Endothelial cell of umbilical vein (primary cell): ENCODE measurements around the gene CROCC. TPM values are rescaled to one million over a fixed set of nuclear protein-coding genes. Genes with fewer than 3 reads are reported as not detected.

ENCODE experiments used
- BruUV-seq: library from RNA; stranded (reverse); fragments of 400-500 nt; replicated peaks from 2 replicates; lab custom pipeline; 2021; lab: Mats Ljungman, UMichigan
- CTCF ChIA-PET: fragments of 300-600, 350-600 bp; sonication (Branson Sonifier 250); formaldehyde crosslinking; loops from one replicate; lab custom pipeline; 2021; ENCODE audit warnings: antibody characterized with exemption, inconsistent platforms; lab: Charles Lee
- POLR2A ChIA-PET: fragments of 300-600, 350-600 bp; sonication (Branson Sonifier 250); formaldehyde crosslinking; loops from one replicate; lab custom pipeline; 2021; ENCODE audit warnings: antibody characterized with exemption, inconsistent platforms; lab: Charles Lee
- DNase-seq: peaks from one replicate; pipeline ENCODE4 v3.0.0-alpha.2; 2011; ENCODE audit warnings: low read depth, low spot score
- FAIRE-seq: peaks from 2 replicates; lab custom pipeline; 2011; peaks lifted over from hg19 to GRCh38; lab: Jason Lieb, UNC
- H2AFZ ChIP-seq: 2 replicates; pipeline ENCODE4 v1.6.0; 2012; ENCODE audit warnings: low read depth, low read length, control low read depth, inconsistent platforms
- H3K27ac ChIP-seq: 2 replicates; pipeline ENCODE4 v1.5.1; 2011; ENCODE audit warnings: low read depth, mild to moderate bottlenecking, control low read depth, low read length, moderate library complexity; ENCODE audit not compliant: insufficient read depth
- H3K27me3 ChIP-seq, 2 experiments: 2 replicates each; pipeline versions ENCODE4 v1.6.0 to v1.6.1; 2011; ENCODE audit warnings: low read length in 2 of 2, mixed read lengths in 1 of 2; ENCODE audit not compliant: control insufficient read depth in 2 of 2, insufficient read depth in 2 of 2
- H3K36me3 ChIP-seq, 2 experiments: 2 replicates in 1 of 2; 3 replicates in 1 of 2; pipeline ENCODE4 v1.5.1; 2011; ENCODE audit warnings: low read length in 2 of 2, mild to moderate bottlenecking in 1 of 2, moderate library complexity in 1 of 2; ENCODE audit not compliant: control insufficient read depth in 2 of 2, insufficient read depth in 2 of 2; ENCODE audit errors: extremely low read depth in 1 of 2
- H3K4me1 ChIP-seq: 3 replicates; pipeline ENCODE4 v1.5.1; 2011; ENCODE audit warnings: mild to moderate bottlenecking, low read length; ENCODE audit not compliant: control insufficient read depth, insufficient read depth; ENCODE audit errors: extremely low read depth
- H3K4me2 ChIP-seq: 2 replicates; pipeline ENCODE4 v1.6.1; 2011; ENCODE audit warnings: low read length, control low read depth, mixed read lengths; ENCODE audit not compliant: insufficient read depth
- H3K4me3 ChIP-seq, 3 experiments: fragments of 200-600 bp in 1 of 3; sonication (generic), shearing (Covaris generic) in 1 of 3; replicated peaks in 1 of 3; 2 replicates each; pipeline ENCODE4 v1.5.1; 2011 to 2016; ENCODE audit warnings: control low read depth in 3 of 3, low read length in 3 of 3, mild to moderate bottlenecking in 2 of 3, inconsistent platforms in 1 of 3, low read depth in 1 of 3, moderate library complexity in 1 of 3; ENCODE audit not compliant: insufficient read depth in 1 of 3
- H3K79me2 ChIP-seq: 2 replicates; pipeline ENCODE4 v1.6.0; 2012; ENCODE audit warnings: low read length, inconsistent platforms; ENCODE audit not compliant: control insufficient read depth, insufficient read depth
- H3K9ac ChIP-seq: replicated peaks from 2 replicates; pipeline ENCODE3; 2011; ENCODE audit warnings: low read length, control low read depth; ENCODE audit not compliant: insufficient read depth; ENCODE audit errors: extremely low read depth
- H3K9me1 ChIP-seq: replicated peaks from 3 replicates; pipeline ENCODE4 v1.6.0; 2011; ENCODE audit warnings: mild to moderate bottlenecking, low read length; ENCODE audit not compliant: control insufficient read depth, insufficient read depth; ENCODE audit errors: extremely low read depth
- H3K9me3 ChIP-seq: replicated peaks from 2 replicates; pipeline ENCODE4 v1.5.1; 2012; ENCODE audit warnings: low read length, inconsistent platforms; ENCODE audit not compliant: control insufficient read depth, insufficient read depth
- H4K20me1 ChIP-seq: replicated peaks from 2 replicates; pipeline ENCODE3; 2011; ENCODE audit warnings: mild to moderate bottlenecking, low read length; ENCODE audit not compliant: control insufficient read depth, insufficient read depth; ENCODE audit errors: extremely low read depth
- EZH2 ChIP-seq: IDR thresholded peaks from 2 replicates; pipeline ENCODE4 v1.6.1; 2012; ENCODE audit warnings: borderline replicate concordance, low read depth, mild to moderate bottlenecking, moderate library complexity, low read length, inconsistent platforms; ENCODE audit not compliant: severe bottlenecking
- FOS ChIP-seq: IDR thresholded peaks from 2 replicates; pipeline ENCODE4 v1.6.1; 2011; ENCODE audit warnings: mild to moderate bottlenecking, low read length, moderate library complexity, borderline replicate concordance; ENCODE audit not compliant: insufficient read depth
- JUN ChIP-seq: IDR thresholded peaks from 2 replicates; pipeline ENCODE4 v1.6.1; 2011; ENCODE audit warnings: borderline replicate concordance, low read depth; ENCODE audit not compliant: insufficient read length, insufficient read depth
- MYC ChIP-seq: IDR thresholded peaks from one replicate; pipeline ENCODE4 v1.6.1; 2011; ENCODE audit warnings: mild to moderate bottlenecking, low read depth, low read length
- POLR2A ChIP-seq: IDR thresholded peaks from 2 replicates; pipeline ENCODE4 v1.6.1; 2012; ENCODE audit warnings: low read depth, mild to moderate bottlenecking, control low read depth, low read length
- POLR2AphosphoS5 ChIP-seq: IDR thresholded peaks from 2 replicates; pipeline ENCODE4 v1.6.1; 2012; ENCODE audit warnings: low read depth, mild to moderate bottlenecking, control low read depth, low read length, moderate library complexity; ENCODE audit not compliant: insufficient read depth
- dilution Hi-C: fragments of 300-500 bp; cut with MboI; formaldehyde crosslinking; loops from one replicate; pipeline ENCODE4 v1.15.0; 2019; ENCODE audit warnings: low sequenced_read_pairs; ENCODE audit not compliant: extremely low pct_ligation_motif_present
- intact Hi-C: fragments of 100-400 bp; cut with micrococcal nuclease; formaldehyde crosslinking; loops from one replicate; pipeline ENCODE4 v1.10.0; 2022
- polyA plus RNA-seq, 4 experiments: library from polyadenylated mRNA; depleted of rRNA in 3 of 4; stranded (reverse) in 3 of 4; unstranded in 1 of 4; fragments of >200 nt; gene quantifications; 2 replicates each; pipeline versions ENCODE4 v1.2.1 to v1.2.3, GENCODE V29; 2011 to 2012; ENCODE audit warnings: missing spikeins in 1 of 4
- total RNA-seq: library from RNA; stranded (reverse); gene quantifications from 2 replicates; pipeline ENCODE4 v1.2.3, GENCODE V29; 2021
- TF ChIP-seq, protein P1 (sequence below): IDR thresholded peaks from 2 replicates; pipeline ENCODE4 v1.6.1; 2011; ENCODE audit not compliant: insufficient read depth, insufficient read length
- TF ChIP-seq, protein P2 (sequence below), 2 donors: IDR thresholded peaks; 1 replicate in 1 of 2; 2 replicates in 1 of 2; pipeline ENCODE4 v1.5.1; 2011; ENCODE audit warnings: low read length in 2 of 2, mild to moderate bottlenecking in 2 of 2, moderate library complexity in 2 of 2, control low read depth in 1 of 2, inconsistent platforms in 1 of 2, low read depth in 1 of 2; ENCODE audit not compliant: insufficient read depth in 1 of 2; ENCODE audit errors: extremely low read depth in 1 of 2

Gene CROCC
- total and polyA plus RNA-seq, 2 donors (not counting 3 experiments of a cell fraction or from before 2014, with no cell fraction given), result 18.3 to 35.5 TPM

DNA sequence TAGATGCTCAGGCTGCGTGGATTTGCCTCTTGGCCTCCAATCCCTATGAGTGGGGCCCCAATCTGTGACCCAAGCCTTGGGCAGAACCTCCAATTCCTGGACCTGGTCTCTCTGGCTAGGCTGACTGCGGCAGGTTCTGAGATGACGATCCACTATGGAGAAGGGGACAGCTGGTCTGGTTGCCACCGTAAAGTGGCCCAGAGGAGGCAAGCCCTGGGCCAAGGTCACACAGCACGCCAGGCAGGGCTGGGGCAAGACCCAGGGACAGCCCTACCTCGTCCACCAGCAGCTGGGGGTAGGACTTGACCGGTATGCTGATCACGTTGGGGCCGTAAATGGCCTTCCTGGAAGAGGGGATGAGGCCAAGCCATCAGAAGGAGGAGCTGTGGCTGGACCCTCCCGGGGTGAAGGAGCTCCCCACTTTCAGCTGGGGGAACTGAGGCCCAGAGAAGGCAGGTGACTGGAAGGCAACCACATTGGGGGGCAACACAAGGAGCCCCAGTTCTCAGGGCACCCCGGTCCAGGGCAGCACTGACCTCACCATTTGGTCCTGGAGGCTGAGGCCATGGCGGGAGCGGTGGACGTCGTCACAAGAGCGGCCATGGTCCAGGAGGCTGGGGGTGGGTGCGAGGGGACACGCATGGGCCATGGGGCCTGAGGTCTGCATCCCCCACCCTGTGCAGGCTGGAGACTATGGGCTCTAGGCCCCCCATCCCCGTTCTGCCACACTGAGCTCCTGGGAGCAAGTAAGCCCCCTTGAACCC lies 80.2 kb downstream of the CROCC start:
- Histone ChIP-seq H3K9me1 (no peaks in the 10 kb centered on the region), H3K27me3 (no peaks in the 10 kb centered on the region), H2AFZ (no peak overlapping the region), H3K9ac (no peak overlapping the region), H3K4me2 (no peak overlapping the region), H3K9me3 (no peaks in the 10 kb centered on the region), H3K4me1 (no peaks in the 10 kb centered on the region), H3K4me3 (no peak overlapping the region), H3K79me2 (no peaks in the 10 kb centered on the region), H3K27ac (no peak overlapping the region), H3K36me3 (peaks cover 0 to 21% of the 10 kb centered on the region in 2 experiments), H4K20me1 (no peaks in the 10 kb centered on the region)
- POLR2A ChIA-PET, result interaction anchor here (0.9 kb wide), 1 partner anchor 22 kb away, joined by 8 read pairs; the partner anchor contains the start of gene MFAP2
- BruUV-seq, result no TSS peak
- no peak for TF ChIP-seq FOS
- TF ChIP-seq, protein P1, sequence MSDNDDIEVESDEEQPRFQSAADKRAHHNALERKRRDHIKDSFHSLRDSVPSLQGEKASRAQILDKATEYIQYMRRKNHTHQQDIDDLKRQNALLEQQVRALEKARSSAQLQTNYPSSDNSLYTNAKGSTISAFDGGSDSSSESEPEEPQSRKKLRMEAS, result no peak
- TF ChIP-seq, protein P2, sequence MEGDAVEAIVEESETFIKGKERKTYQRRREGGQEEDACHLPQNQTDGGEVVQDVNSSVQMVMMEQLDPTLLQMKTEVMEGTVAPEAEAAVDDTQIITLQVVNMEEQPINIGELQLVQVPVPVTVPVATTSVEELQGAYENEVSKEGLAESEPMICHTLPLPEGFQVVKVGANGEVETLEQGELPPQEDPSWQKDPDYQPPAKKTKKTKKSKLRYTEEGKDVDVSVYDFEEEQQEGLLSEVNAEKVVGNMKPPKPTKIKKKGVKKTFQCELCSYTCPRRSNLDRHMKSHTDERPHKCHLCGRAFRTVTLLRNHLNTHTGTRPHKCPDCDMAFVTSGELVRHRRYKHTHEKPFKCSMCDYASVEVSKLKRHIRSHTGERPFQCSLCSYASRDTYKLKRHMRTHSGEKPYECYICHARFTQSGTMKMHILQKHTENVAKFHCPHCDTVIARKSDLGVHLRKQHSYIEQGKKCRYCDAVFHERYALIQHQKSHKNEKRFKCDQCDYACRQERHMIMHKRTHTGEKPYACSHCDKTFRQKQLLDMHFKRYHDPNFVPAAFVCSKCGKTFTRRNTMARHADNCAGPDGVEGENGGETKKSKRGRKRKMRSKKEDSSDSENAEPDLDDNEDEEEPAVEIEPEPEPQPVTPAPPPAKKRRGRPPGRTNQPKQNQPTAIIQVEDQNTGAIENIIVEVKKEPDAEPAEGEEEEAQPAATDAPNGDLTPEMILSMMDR (IDR thresholded peaks at IDR 0.05; ENCODE audit: extremely low read depth in 1 of 2, insufficient read depth in 1 of 2, low read depth in 1 of 2, low read length in 2 of 2), result no peak
- TF ChIP-seq MYC, result no peak
- no peak for TF ChIP-seq EZH2
- no peak for TF ChIP-seq POLR2AphosphoS5
- no peak for TF ChIP-seq POLR2A
- TF ChIP-seq JUN, result no peak
- intact Hi-C loops, result no loop called here
- DNase-seq (no peak), FAIRE-seq (no peak)
- dilution Hi-C loops, result no loop called here
- CTCF ChIA-PET, result interaction anchor here (0.7 to 3.2 kb wide), 8 partner anchors 9 to 50 kb away, joined by 3 to 20 read pairs (median 4); no protein-coding TSS in a partner anchor
